Sigmoid colon (tissue), 4 donors: Measurements from ENCODE around the gene MRPL37.

Experiments
- EP300 ChIP-seq, 4 donors: sonication (generic); formaldehyde crosslinking; IDR thresholded peaks; one replicate each; pipeline ENCODE4 v1.6.1; 2017; ENCODE audit warnings: antibody characterized with exemption in 4 of 4
- TF ChIP-seq, protein P1 (sequence below), 4 experiments: fragments of 450-650 bp in 3 of 4; fragments of 200-600 bp in 1 of 4; IDR thresholded peaks; one replicate each; pipeline ENCODE4 v1.5.1; 2016 to 2019; ENCODE audit warnings: antibody characterized with exemption in 4 of 4, mild to moderate bottlenecking in 3 of 4, moderate library complexity in 2 of 4

DNA sequence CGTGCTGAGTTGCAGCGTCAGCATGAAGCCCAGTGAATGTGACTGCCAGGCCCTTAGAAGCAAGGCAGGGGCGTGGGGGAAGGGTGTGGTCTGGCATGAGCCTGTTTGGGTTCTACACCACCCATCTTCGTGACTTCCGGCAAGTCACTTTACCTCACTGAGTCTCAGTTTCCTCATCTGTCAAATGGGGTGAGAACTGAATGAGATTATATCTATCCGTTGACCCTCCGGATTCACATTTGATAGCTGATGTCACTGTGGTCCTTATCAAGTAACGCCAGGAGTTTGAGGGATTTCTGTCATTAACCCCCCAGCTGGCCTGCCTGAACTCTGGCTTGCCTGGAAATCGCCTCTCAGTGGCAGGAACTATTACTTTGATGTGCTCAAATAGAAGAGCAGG is 15.6 kb downstream of the MRPL37 start:
- TF ChIP-seq EP300 (IDR thresholded peaks at IDR 0.05) = no peak
- TF ChIP-seq, protein P1, sequence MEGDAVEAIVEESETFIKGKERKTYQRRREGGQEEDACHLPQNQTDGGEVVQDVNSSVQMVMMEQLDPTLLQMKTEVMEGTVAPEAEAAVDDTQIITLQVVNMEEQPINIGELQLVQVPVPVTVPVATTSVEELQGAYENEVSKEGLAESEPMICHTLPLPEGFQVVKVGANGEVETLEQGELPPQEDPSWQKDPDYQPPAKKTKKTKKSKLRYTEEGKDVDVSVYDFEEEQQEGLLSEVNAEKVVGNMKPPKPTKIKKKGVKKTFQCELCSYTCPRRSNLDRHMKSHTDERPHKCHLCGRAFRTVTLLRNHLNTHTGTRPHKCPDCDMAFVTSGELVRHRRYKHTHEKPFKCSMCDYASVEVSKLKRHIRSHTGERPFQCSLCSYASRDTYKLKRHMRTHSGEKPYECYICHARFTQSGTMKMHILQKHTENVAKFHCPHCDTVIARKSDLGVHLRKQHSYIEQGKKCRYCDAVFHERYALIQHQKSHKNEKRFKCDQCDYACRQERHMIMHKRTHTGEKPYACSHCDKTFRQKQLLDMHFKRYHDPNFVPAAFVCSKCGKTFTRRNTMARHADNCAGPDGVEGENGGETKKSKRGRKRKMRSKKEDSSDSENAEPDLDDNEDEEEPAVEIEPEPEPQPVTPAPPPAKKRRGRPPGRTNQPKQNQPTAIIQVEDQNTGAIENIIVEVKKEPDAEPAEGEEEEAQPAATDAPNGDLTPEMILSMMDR (IDR thresholded peaks at IDR 0.05) = no peak
